PFSK-1 (cell line): ENCODE data around the gene ACTRT3.

ENCODE experiments used
- FOXP2 ChIP-seq: optimal IDR thresholded peaks from 2 replicates; pipeline ENCODE3; 2011; ENCODE audit warnings: borderline replicate concordance, control low read depth, inconsistent platforms; ENCODE audit not compliant: insufficient read depth; ENCODE audit errors: extremely low read length, extremely low read depth
- POLR2AphosphoS5 ChIP-seq: IDR thresholded peaks from 2 replicates; pipeline ENCODE4 v1.6.1; 2012; ENCODE audit warnings: low read depth, mild to moderate bottlenecking, control low read depth, low read length, moderate library complexity
- SIN3A ChIP-seq: IDR thresholded peaks from 2 replicates; pipeline ENCODE4 v1.6.1; 2012; ENCODE audit warnings: mild to moderate bottlenecking, low read length, moderate library complexity, borderline replicate concordance; ENCODE audit not compliant: insufficient read depth
- TAF1 ChIP-seq: IDR thresholded peaks from 2 replicates; pipeline ENCODE4 v1.6.1; 2012; ENCODE audit warnings: low read length, control low read depth, borderline replicate concordance; ENCODE audit not compliant: insufficient read depth
- TF ChIP-seq, protein P1 (sequence below), 2 experiments: IDR thresholded peaks; 2 replicates each; pipeline versions ENCODE4 v1.6.1 to v1.8.0; 2011 to 2012; ENCODE audit warnings: low read depth in 2 of 2, low read length in 2 of 2, control low read depth in 1 of 2, inconsistent platforms in 1 of 2, mild to moderate bottlenecking in 1 of 2, moderate library complexity in 1 of 2; ENCODE audit not compliant: insufficient read depth in 1 of 2

ACTRT3 gene

GRCh38 chr3:169787120-169787519 is 17.8 kb upstream of the ACTRT3 start:
- no peak for TF ChIP-seq FOXP2
- TF ChIP-seq POLR2AphosphoS5, result no peak
- TF ChIP-seq, protein P1, sequence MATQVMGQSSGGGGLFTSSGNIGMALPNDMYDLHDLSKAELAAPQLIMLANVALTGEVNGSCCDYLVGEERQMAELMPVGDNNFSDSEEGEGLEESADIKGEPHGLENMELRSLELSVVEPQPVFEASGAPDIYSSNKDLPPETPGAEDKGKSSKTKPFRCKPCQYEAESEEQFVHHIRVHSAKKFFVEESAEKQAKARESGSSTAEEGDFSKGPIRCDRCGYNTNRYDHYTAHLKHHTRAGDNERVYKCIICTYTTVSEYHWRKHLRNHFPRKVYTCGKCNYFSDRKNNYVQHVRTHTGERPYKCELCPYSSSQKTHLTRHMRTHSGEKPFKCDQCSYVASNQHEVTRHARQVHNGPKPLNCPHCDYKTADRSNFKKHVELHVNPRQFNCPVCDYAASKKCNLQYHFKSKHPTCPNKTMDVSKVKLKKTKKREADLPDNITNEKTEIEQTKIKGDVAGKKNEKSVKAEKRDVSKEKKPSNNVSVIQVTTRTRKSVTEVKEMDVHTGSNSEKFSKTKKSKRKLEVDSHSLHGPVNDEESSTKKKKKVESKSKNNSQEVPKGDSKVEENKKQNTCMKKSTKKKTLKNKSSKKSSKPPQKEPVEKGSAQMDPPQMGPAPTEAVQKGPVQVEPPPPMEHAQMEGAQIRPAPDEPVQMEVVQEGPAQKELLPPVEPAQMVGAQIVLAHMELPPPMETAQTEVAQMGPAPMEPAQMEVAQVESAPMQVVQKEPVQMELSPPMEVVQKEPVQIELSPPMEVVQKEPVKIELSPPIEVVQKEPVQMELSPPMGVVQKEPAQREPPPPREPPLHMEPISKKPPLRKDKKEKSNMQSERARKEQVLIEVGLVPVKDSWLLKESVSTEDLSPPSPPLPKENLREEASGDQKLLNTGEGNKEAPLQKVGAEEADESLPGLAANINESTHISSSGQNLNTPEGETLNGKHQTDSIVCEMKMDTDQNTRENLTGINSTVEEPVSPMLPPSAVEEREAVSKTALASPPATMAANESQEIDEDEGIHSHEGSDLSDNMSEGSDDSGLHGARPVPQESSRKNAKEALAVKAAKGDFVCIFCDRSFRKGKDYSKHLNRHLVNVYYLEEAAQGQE (IDR thresholded peaks at IDR 0.05; ENCODE audit: insufficient read depth in 1 of 2, low read depth in 2 of 2, low read length in 2 of 2), result no peak
- TF ChIP-seq SIN3A, result no peak
- no peak for TF ChIP-seq TAF1

- TF ChIP-seq POLR2AphosphoS5 (no peak), TAF1 (no peak), SIN3A (no peak)
- TF ChIP-seq, protein P1 (IDR thresholded peaks at IDR 0.05; ENCODE audit: insufficient read depth in 1 of 2, low read depth in 2 of 2, low read length in 2 of 2), result no peak
These were observed 12.0 kb upstream of the ACTRT3 start for GRCh38 chr3:169781209-169781855.

GRCh38 chr3:169780742-169781141 is 11.4 kb upstream of the ACTRT3 start:
- no peak for TF ChIP-seq SIN3A

- TF ChIP-seq, protein P1 (IDR thresholded peaks at IDR 0.05; ENCODE audit: insufficient read depth in 1 of 2, low read depth in 2 of 2, low read length in 2 of 2), result no peak
- TF ChIP-seq POLR2AphosphoS5, result no peak
- no peak for TF ChIP-seq SIN3A
- TF ChIP-seq FOXP2, result no peak
- TF ChIP-seq TAF1, result no peak
These were observed 8.5 kb upstream of the ACTRT3 start for GRCh38 chr3:169777822-169778221.

DNA sequence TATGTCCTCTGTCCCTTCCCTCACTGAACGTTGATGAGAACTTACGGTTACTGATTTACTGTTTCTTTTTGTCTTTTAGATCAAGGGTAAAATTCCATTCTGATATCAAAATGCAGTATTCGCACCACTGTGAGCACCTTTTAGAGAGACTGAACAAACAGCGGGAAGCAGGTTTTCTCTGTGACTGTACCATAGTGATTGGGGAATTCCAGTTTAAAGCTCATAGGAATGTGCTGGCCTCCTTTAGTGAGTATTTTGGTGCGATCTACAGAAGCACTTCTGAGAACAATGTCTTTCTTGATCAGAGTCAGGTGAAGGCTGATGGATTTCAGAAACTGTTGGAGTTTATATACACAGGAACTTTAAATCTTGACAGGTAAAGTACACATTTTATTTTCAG is 4.8 kb upstream of the ACTRT3 start:
- TF ChIP-seq SIN3A (no peak), FOXP2 (no peak), TAF1 (no peak), POLR2AphosphoS5 (no peak)
- TF ChIP-seq, protein P1 (IDR thresholded peaks at IDR 0.05; ENCODE audit: insufficient read depth in 1 of 2, low read depth in 2 of 2, low read length in 2 of 2), result no peak
